Liver (tissue), 9 donors: ENCODE measurements around the gene ZC3HAV1. TPM values are rescaled to one million over a fixed set of nuclear protein-coding genes. Genes with fewer than 3 reads are reported as not detected.
A peak's percentile ranks its signal among the peaks of the same experiment; 100 is the strongest.

ENCODE experiments used
- DNase-seq: peaks from one replicate; pipeline ENCODE4 v3.0.0-alpha.2; 2017; ENCODE audit warnings: low spot score
- H3K27ac ChIP-seq, 2 donors: one replicate each; pipeline ENCODE4 v1.7.0; 2013; ENCODE audit warnings: inconsistent platforms in 2 of 2, low read length in 2 of 2, control low read depth in 1 of 2, low read depth in 1 of 2, mild to moderate bottlenecking in 1 of 2
- H3K27me3 ChIP-seq, 4 donors: one replicate each; pipeline versions ENCODE4 v1.6.1 to v1.7.0; 2013; ENCODE audit warnings: low read length in 3 of 4, inconsistent platforms in 1 of 4, mild to moderate bottlenecking in 1 of 4, moderate library complexity in 1 of 4; ENCODE audit not compliant: control insufficient read depth in 4 of 4, insufficient read depth in 4 of 4
- H3K36me3 ChIP-seq, 4 donors: one replicate each; pipeline versions ENCODE4 v1.6.1 to v1.7.0; 2013; ENCODE audit warnings: low read length in 3 of 4, mild to moderate bottlenecking in 3 of 4, low read depth in 1 of 4, moderate library complexity in 1 of 4; ENCODE audit not compliant: control insufficient read depth in 4 of 4, insufficient read depth in 3 of 4
- H3K4me1 ChIP-seq, 4 donors: one replicate each; pipeline versions ENCODE4 v1.6.1 to v1.7.0; 2013; ENCODE audit warnings: low read length in 3 of 4, mild to moderate bottlenecking in 3 of 4, moderate library complexity in 1 of 4; ENCODE audit not compliant: control insufficient read depth in 4 of 4, insufficient read depth in 4 of 4
- H3K4me3 ChIP-seq, 3 donors: one replicate each; pipeline versions ENCODE4 v1.6.1 to v1.7.0; 2013; ENCODE audit warnings: low read length in 3 of 3, control low read depth in 1 of 3, low read depth in 1 of 3, mild to moderate bottlenecking in 1 of 3
- H3K9ac ChIP-seq, 2 donors: one replicate each; pipeline ENCODE4 v1.7.0; 2013; ENCODE audit warnings: low read length in 2 of 2, mild to moderate bottlenecking in 2 of 2, moderate library complexity in 2 of 2, control low read depth in 1 of 2, low read depth in 1 of 2
- H3K9me3 ChIP-seq, 4 donors: one replicate each; pipeline versions ENCODE4 v1.6.1 to v1.7.0; 2013; ENCODE audit warnings: low read length in 3 of 4; ENCODE audit not compliant: control insufficient read depth in 4 of 4
- ATF3 ChIP-seq: IDR thresholded peaks from 2 replicates; pipeline ENCODE4 v1.6.1; 2016; ENCODE audit warnings: antibody characterized with exemption
- CTCF ChIP-seq: fragments of 150-350 bp; IDR thresholded peaks from 2 replicates; pipeline ENCODE4 v1.5.1; 2017; ENCODE audit warnings: improper control_type of control experiment, low read depth, low read length; ENCODE audit not compliant: missing input control
- EGR1 ChIP-seq, 2 donors: IDR thresholded peaks; 2 replicates each; pipeline ENCODE4 v1.6.1; 2016 to 2018; ENCODE audit warnings: antibody characterized with exemption in 2 of 2, low read depth in 2 of 2
- FOXA1 ChIP-seq: IDR thresholded peaks from 2 replicates; pipeline ENCODE4 v1.6.1; 2016; ENCODE audit warnings: antibody characterized with exemption
- FOXA2 ChIP-seq: IDR thresholded peaks from 2 replicates; pipeline ENCODE4 v1.6.1; 2016; ENCODE audit warnings: antibody characterized with exemption
- HNF4A ChIP-seq, 2 donors: conservative IDR thresholded peaks; 2 replicates each; pipeline ENCODE4 v1.6.1; 2016; ENCODE audit warnings: antibody characterized with exemption in 2 of 2, mild to moderate bottlenecking in 2 of 2
- HNF4G ChIP-seq: IDR thresholded peaks from 2 replicates; pipeline ENCODE4 v1.6.1; 2016; ENCODE audit warnings: antibody characterized with exemption
- MAX ChIP-seq: IDR thresholded peaks from 2 replicates; pipeline ENCODE4 v1.6.1; 2016; ENCODE audit warnings: antibody characterized with exemption
- NR2F2 ChIP-seq: IDR thresholded peaks from 2 replicates; pipeline ENCODE4 v1.6.1; 2016; ENCODE audit warnings: antibody characterized with exemption
- RAD21 ChIP-seq, 2 donors: IDR thresholded peaks; 2 replicates each; pipeline ENCODE4 v1.6.1; 2016; ENCODE audit warnings: antibody characterized with exemption in 2 of 2, mild to moderate bottlenecking in 2 of 2
- RXRA ChIP-seq, 2 donors: IDR thresholded peaks; 2 replicates each; pipeline ENCODE4 v1.6.1; 2017 to 2018; ENCODE audit warnings: antibody characterized with exemption in 2 of 2, mild to moderate bottlenecking in 1 of 2
- SP1 ChIP-seq: IDR thresholded peaks from 2 replicates; pipeline ENCODE4 v1.6.1; 2018; ENCODE audit warnings: antibody characterized with exemption, mild to moderate bottlenecking
- TAF1 ChIP-seq: conservative IDR thresholded peaks from 2 replicates; pipeline ENCODE4 v1.6.1; 2016; ENCODE audit warnings: antibody characterized with exemption, mild to moderate bottlenecking
- WGBS: extraction: QIAGEN DNeasy Blood & Tissue Kit; methylation state at CpG from one replicate; pipeline ENCODE4 v1.1.7; 2013; 5-methylcytosine and 5-hydroxymethylcytosine counted together
- polyA plus RNA-seq, 2 donors: library from polyadenylated mRNA; stranded (reverse) in 1 of 2; unstranded in 1 of 2; fragments of 200-250 nt in 1 of 2; fragments of >200 nt in 1 of 2; fragmentation: Nextera tagmentation in 1 of 2; extraction: Ambion mirVana in 1 of 2; gene quantifications; one replicate each; pipeline versions ENCODE4 v1.2.1 to v1.2.3, GENCODE V29; 2013 to 2015
- total RNA-seq, 2 donors: library from RNA; depleted of rRNA; stranded (reverse); fragments of >200 nt; gene quantifications; one replicate each; pipeline ENCODE4 v1.2.3, GENCODE V29; 2014
- TF ChIP-seq, protein P1 (sequence below): IDR thresholded peaks from 2 replicates; pipeline ENCODE4 v1.6.1; 2016; ENCODE audit warnings: antibody characterized with exemption, mild to moderate bottlenecking
- TF ChIP-seq, protein P2 (sequence below): IDR thresholded peaks from 2 replicates; pipeline ENCODE4 v1.6.1; 2016; ENCODE audit warnings: antibody characterized with exemption
- donor health status: healthy.
- donor health status: healthy.
- donor health status: healthy.
- donor health status: healthy.
- donor health status: healthy.

ZC3HAV1 gene
- total and polyA plus RNA-seq, 4 donors, result 6.6 to 40.5 (median 16.5) TPM

DNA sequence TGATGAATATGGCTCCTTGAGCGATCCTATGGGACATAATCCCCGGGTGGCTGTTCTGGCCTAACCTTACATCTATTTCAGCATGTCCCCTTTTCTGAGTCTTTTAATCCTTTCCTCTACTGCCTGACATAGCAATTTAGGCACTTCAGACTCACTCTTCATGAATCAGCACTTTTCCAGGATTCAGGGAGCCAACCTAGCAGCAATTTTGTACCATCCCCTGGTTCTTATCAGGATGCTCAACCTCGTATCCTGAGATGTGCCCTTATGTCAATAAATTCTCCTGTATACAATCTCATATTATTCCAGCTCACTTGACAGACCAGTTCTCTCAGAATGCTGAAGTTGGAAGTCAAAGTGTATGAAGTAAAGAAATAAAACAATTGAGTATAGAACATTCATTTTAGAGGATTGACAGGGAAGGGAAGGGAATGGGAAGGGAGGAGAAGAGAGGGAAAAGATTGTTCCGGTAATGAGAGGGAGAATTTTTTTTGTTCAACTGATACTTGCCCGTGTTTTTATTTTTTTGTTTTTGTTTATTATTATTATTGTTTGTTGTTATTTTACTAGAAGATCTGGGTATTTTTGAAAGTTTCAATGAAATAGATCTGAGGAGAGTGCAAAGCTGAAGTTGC is 8.2 kb upstream of the ZC3HAV1 start:
- Histone ChIP-seq H3K27me3 (no peaks in the 10 kb centered on the region), H3K9ac (no peak overlapping the region), H3K4me1 (no peaks in the 10 kb centered on the region), H3K9me3 (no peaks in the 10 kb centered on the region), H3K27ac (no peak overlapping the region), H3K36me3 (no peaks in the 10 kb centered on the region), H3K4me3 (no peak overlapping the region)
- TF ChIP-seq, protein P1, sequence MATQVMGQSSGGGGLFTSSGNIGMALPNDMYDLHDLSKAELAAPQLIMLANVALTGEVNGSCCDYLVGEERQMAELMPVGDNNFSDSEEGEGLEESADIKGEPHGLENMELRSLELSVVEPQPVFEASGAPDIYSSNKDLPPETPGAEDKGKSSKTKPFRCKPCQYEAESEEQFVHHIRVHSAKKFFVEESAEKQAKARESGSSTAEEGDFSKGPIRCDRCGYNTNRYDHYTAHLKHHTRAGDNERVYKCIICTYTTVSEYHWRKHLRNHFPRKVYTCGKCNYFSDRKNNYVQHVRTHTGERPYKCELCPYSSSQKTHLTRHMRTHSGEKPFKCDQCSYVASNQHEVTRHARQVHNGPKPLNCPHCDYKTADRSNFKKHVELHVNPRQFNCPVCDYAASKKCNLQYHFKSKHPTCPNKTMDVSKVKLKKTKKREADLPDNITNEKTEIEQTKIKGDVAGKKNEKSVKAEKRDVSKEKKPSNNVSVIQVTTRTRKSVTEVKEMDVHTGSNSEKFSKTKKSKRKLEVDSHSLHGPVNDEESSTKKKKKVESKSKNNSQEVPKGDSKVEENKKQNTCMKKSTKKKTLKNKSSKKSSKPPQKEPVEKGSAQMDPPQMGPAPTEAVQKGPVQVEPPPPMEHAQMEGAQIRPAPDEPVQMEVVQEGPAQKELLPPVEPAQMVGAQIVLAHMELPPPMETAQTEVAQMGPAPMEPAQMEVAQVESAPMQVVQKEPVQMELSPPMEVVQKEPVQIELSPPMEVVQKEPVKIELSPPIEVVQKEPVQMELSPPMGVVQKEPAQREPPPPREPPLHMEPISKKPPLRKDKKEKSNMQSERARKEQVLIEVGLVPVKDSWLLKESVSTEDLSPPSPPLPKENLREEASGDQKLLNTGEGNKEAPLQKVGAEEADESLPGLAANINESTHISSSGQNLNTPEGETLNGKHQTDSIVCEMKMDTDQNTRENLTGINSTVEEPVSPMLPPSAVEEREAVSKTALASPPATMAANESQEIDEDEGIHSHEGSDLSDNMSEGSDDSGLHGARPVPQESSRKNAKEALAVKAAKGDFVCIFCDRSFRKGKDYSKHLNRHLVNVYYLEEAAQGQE, result no peak
- TF ChIP-seq MAX, result no peak
- TF ChIP-seq ATF3, result no peak
- 85% methylated on average over 5 of the region's 5 CpGs for WGBS
- no peak for DNase-seq

GRCh38 chr7:139116999-139117398 is 7.5 kb upstream of the ZC3HAV1 start:
- Histone ChIP-seq H3K9me3 (no peaks in the 10 kb centered on the region), H3K36me3 (no peaks in the 10 kb centered on the region), H3K27me3 (no peaks in the 10 kb centered on the region), H3K4me1 (no peaks in the 10 kb centered on the region), H3K4me3 (no peak overlapping the region), H3K27ac (no peak overlapping the region), H3K9ac (no peak overlapping the region)
- no peak for DNase-seq
- TF ChIP-seq HNF4A (conservative IDR thresholded peaks at IDR 0.05) (peak; percentile 31 to 46), HNF4G (no peak)
- WGBS, result 61% methylated on average over 3 of the region's 3 CpGs

DNA sequence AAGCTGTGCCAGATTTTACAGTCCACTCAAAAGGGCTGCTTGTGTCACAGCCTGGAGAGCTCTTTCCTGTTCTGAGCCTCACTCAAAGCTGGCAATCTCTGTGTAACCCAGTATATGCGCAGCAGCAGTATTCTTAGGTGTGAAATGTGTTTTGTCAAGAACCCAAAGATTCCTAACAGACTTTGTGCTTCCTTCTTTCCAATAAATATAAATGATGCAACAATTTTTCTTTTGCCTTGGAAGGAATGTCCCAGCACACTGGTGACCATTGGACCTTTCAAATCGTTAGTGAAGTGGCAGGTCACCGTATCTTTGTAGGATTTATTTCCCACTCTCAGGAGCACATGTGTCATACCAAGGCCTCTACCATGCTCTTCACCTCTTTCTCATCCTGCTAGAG is 5.6 kb upstream of the ZC3HAV1 start:
- Histone ChIP-seq H3K9me3 (no peaks in the 10 kb centered on the region), H3K27ac (no peak overlapping the region), H3K4me3 (no peak overlapping the region), H3K27me3 (no peaks in the 10 kb centered on the region), H3K36me3 (no peaks in the 10 kb centered on the region), H3K4me1 (peaks cover 0 to under 1% (median 0%) of the 10 kb centered on the region in 4 donors), H3K9ac (no peak overlapping the region)
- 80% methylated on average over 3 of the region's 3 CpGs for WGBS
- no peak for DNase-seq
- TF ChIP-seq EGR1 (IDR thresholded peaks at IDR 0.05; ENCODE audit: low read depth in 2 of 2), result no peak
- no peak for TF ChIP-seq SP1
- no peak for TF ChIP-seq ATF3
- TF ChIP-seq FOXA2, result no peak
- TF ChIP-seq NR2F2, result no peak
- TF ChIP-seq RAD21 (IDR thresholded peaks at IDR 0.05), result no peak
- TF ChIP-seq RXRA (IDR thresholded peaks at IDR 0.05), result no peak
- TF ChIP-seq, protein P2, sequence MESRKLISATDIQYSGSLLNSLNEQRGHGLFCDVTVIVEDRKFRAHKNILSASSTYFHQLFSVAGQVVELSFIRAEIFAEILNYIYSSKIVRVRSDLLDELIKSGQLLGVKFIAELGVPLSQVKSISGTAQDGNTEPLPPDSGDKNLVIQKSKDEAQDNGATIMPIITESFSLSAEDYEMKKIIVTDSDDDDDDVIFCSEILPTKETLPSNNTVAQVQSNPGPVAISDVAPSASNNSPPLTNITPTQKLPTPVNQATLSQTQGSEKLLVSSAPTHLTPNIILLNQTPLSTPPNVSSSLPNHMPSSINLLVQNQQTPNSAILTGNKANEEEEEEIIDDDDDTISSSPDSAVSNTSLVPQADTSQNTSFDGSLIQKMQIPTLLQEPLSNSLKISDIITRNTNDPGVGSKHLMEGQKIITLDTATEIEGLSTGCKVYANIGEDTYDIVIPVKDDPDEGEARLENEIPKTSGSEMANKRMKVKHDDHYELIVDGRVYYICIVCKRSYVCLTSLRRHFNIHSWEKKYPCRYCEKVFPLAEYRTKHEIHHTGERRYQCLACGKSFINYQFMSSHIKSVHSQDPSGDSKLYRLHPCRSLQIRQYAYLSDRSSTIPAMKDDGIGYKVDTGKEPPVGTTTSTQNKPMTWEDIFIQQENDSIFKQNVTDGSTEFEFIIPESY, result no peak
- no peak for TF ChIP-seq TAF1
- no peak for TF ChIP-seq CTCF
- TF ChIP-seq MAX, result no peak
- no peak for TF ChIP-seq HNF4A (conservative IDR thresholded peaks at IDR 0.05)
- no peak for TF ChIP-seq FOXA1
- TF ChIP-seq HNF4G, result no peak
